Measurements from ENCODE around the gene SALL1. TPM values are rescaled to one million over a fixed set of nuclear protein-coding genes. Genes with fewer than 3 reads are reported as not detected.

SALL1 gene
- total and polyA plus RNA-seq, 2 of the 8 experiments (the other 6 are each of a cell fraction or from before 2014, with no cell fraction given) = 33.7 to 56.8 TPM

GRCh38 chr16:51119973-51120729, 30.9 kb downstream of the SALL1 start:
- DNase-seq (ENCODE audit: low read depth in 1 of 2, low spot score in 2 of 2) (no peak), FAIRE-seq (no peak)
- no peak overlapping the region for H3K18ac ChIP-seq (ENCODE audit: extremely low read depth, low read length)
- peaks cover 5 to 15% (median 10%) of the 10 kb centered on the region in 4 experiments for H3K4me1 ChIP-seq (replicated peaks in 1 of 4; ENCODE audit: control insufficient read depth in 3 of 4, insufficient read depth in 4 of 4, low read length in 3 of 4)
- H2AFZ ChIP-seq (ENCODE audit: low read length) = peak overlapping the region; percentile 32; the same call in 1 of the 2 replicates
- no peak overlapping the region for H4K5ac ChIP-seq (ENCODE audit: insufficient read length, low read depth, low read length)
- H3K23me2 ChIP-seq (ENCODE audit: low read depth, low read length) = no peaks in the 10 kb centered on the region
- H3K14ac ChIP-seq (ENCODE audit: insufficient read length) = no peak overlapping the region
- no peak overlapping the region for H3K56ac ChIP-seq (replicated peaks; ENCODE audit: insufficient read length, low read depth, low read length)
- no peaks in the 10 kb centered on the region for H3K79me1 ChIP-seq (ENCODE audit: low read depth, low read length)
- no peak overlapping the region for H3K4me3 ChIP-seq (ENCODE audit: extremely low read depth in 1 of 4, insufficient read depth in 2 of 4, low read depth in 3 of 4, low read length in 4 of 4)
- whole genome bisulfite sequencing, 2 experiments (ENCODE audit: extremely low coverage in 1 of 2, insufficient coverage in 1 of 2, insufficient read length in 1 of 2, insufficient replicate concordance in 2 of 2, low coverage in 1 of 2, low lambda C conversion rate in 2 of 2, missing lambda C conversion rate in 1 of 2) = 87% methylated on average over 6 of the region's 6 CpGs; no CpG with 5 or more reads in 1 of the 2 experiments
- H3K4ac ChIP-seq (replicated peaks; ENCODE audit: insufficient read length, low read depth, low read length) = no peak overlapping the region
- H3K4me2 ChIP-seq (ENCODE audit: insufficient read depth in 1 of 2, low read depth in 2 of 2, low read length in 2 of 2) = no peak overlapping the region
- H4K91ac ChIP-seq (replicated peaks; ENCODE audit: insufficient read length, low read length) = no peak overlapping the region
- no peaks in the 10 kb centered on the region for H3K36me3 ChIP-seq (ENCODE audit: control insufficient read depth in 2 of 4, insufficient read depth in 4 of 4, low read length in 3 of 4)
- no peak overlapping the region for H3K27ac ChIP-seq (ENCODE audit: low read depth, low read length)
- no peak overlapping the region for H2BK12ac ChIP-seq (ENCODE audit: low read depth, low read length)
- no peak overlapping the region for H2BK20ac ChIP-seq (ENCODE audit: low read length)
- H3K79me2 ChIP-seq (ENCODE audit: control insufficient read depth in 1 of 2, insufficient read depth in 2 of 2, low read length in 2 of 2) = no peaks in the 10 kb centered on the region
- H2BK15ac ChIP-seq (ENCODE audit: low read length) = no peak overlapping the region
- no peak overlapping the region for H2AK5ac ChIP-seq (ENCODE audit: low read depth, low read length)
- CTCF ChIA-PET (ENCODE audit: partially characterized antibody) = interaction anchor here (0.8 kb wide), 1 partner anchor 111 kb away, joined by 3 read pairs; no protein-coding TSS in a partner anchor
- H3K9me3 ChIP-seq (ENCODE audit: insufficient read depth in 2 of 2, low read depth in 1 of 2, low read length in 1 of 2) = no peaks in the 10 kb centered on the region
- H3K23ac ChIP-seq (ENCODE audit: insufficient read length) = no peak overlapping the region
- POLR2A ChIA-PET (ENCODE audit: partially characterized antibody) = no interaction called here
- no peak overlapping the region for H3K9ac ChIP-seq (replicated peaks in 1 of 4; ENCODE audit: extremely low read depth in 1 of 4, low read depth in 3 of 4, low read length in 3 of 4)
- H4K20me1 ChIP-seq (replicated peaks in 1 of 2; ENCODE audit: control insufficient read depth in 1 of 2, insufficient read depth in 2 of 2, low read length in 2 of 2) = no peaks in the 10 kb centered on the region
- H2BK120ac ChIP-seq (replicated peaks; ENCODE audit: low read depth, low read length) = no peak overlapping the region
- H3K27me3 ChIP-seq (replicated peaks in 1 of 4; ENCODE audit: control insufficient read depth in 3 of 4, extremely low read depth in 1 of 4, insufficient read depth in 3 of 4, low read length in 3 of 4) = no peaks in the 10 kb centered on the region; a peak in 1 of 7 replicates
- H4K8ac ChIP-seq (ENCODE audit: extremely low read depth, insufficient read depth, low read length) = no peak overlapping the region
- no peak overlapping the region for H2BK5ac ChIP-seq (ENCODE audit: low read depth, low read length)
- TF ChIP-seq SRF (IDR thresholded peaks at IDR 0.05; ENCODE audit: low read depth, low read length) = no peak
- no peak for TF ChIP-seq HDAC6 (IDR thresholded peaks at IDR 0.05; ENCODE audit: low read depth, low read length)
- TF ChIP-seq JUN (IDR thresholded peaks at IDR 0.05; ENCODE audit: low read depth, low read length) = no peak
- TF ChIP-seq RAD21 (IDR thresholded peaks at IDR 0.05 in 1 of 2, conservative IDR thresholded peaks at IDR 0.05 in 1 of 2; ENCODE audit: low read depth in 2 of 2, low read length in 2 of 2) = no peak
- TF ChIP-seq CEBPB (IDR thresholded peaks at IDR 0.05; ENCODE audit: low read depth, low read length) = no peak
- TF ChIP-seq USF2 (IDR thresholded peaks at IDR 0.05; ENCODE audit: low read length) = no peak
- TF ChIP-seq E2F6 (IDR thresholded peaks at IDR 0.05) = no peak
- no peak for TF ChIP-seq SIX5 (IDR thresholded peaks at IDR 0.05; ENCODE audit: low read depth, low read length)
- no peak for TF ChIP-seq CHD1 (IDR thresholded peaks at IDR 0.05; ENCODE audit: low read depth, low read length)
- TF ChIP-seq JUND (IDR thresholded peaks at IDR 0.05; ENCODE audit: low read length) = no peak
- TF ChIP-seq BRCA1 (IDR thresholded peaks at IDR 0.05; ENCODE audit: low read depth, low read length) = no peak
- no peak for TF ChIP-seq POU5F1 (IDR thresholded peaks at IDR 0.05; ENCODE audit: low read depth, low read length)

Measured in H1 (cell line).